ENCODE data around the gene IFI27.
"Not testable (repeated sequence)": the region's sequence is repeated elsewhere in the genome, so short reads cannot be mapped to it uniquely, and the experiment has no call there.

The IFI27 gene

GRCh38 chr14:94110552-94111181, at the start of gene IFI27:
Gene IFI27, plus strand, starts transcription at chr14:94110736.
- no peak for DNase-seq (ENCODE audit: low spot score)

- no peak for DNase-seq (ENCODE audit: low spot score)
Observed at GRCh38 chr14:94062344-94062940, 48.1 kb upstream of the IFI27 start.

DNA sequence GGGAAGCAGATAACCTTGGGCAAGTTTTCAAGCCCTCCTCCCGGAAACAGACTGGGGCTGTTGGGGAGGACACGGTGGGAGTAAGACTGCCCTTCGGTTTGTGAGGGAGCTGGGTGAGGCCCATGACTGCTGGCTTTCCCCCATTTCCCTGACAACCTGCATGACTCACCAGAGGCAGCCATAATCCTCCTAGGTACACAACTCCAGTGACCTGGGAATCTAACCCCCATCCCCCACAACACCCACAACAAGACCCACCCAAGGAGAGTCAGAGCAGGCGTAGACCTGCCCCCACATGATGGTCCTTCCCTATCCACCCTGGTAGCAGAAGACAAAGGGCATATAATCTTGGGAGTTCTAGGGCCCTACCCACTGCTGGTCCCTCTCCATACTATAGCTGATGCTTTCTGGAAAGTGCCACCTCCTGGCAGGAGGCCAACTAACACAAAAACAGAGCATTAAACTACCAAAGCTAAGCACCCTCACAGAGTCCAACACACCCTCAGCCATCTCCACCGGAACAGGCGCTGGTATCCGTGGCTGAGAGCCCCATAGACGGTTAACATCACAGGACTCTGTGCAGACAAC, 44.4 kb upstream of the IFI27 start:
- DNase-seq (ENCODE audit: low spot score), result no peak

- DNase-seq (ENCODE audit: low spot score), result not testable (repeated sequence)
Observed at GRCh38 chr14:94072076-94072475, 38.5 kb upstream of the IFI27 start.

GRCh38 chr14:94074534-94074933, 36.0 kb upstream of the IFI27 start:
- no peak for DNase-seq (ENCODE audit: low spot score)

- no peak for DNase-seq (ENCODE audit: low spot score)
Observed at GRCh38 chr14:94075008-94075407, 35.5 kb upstream of the IFI27 start.

DNA sequence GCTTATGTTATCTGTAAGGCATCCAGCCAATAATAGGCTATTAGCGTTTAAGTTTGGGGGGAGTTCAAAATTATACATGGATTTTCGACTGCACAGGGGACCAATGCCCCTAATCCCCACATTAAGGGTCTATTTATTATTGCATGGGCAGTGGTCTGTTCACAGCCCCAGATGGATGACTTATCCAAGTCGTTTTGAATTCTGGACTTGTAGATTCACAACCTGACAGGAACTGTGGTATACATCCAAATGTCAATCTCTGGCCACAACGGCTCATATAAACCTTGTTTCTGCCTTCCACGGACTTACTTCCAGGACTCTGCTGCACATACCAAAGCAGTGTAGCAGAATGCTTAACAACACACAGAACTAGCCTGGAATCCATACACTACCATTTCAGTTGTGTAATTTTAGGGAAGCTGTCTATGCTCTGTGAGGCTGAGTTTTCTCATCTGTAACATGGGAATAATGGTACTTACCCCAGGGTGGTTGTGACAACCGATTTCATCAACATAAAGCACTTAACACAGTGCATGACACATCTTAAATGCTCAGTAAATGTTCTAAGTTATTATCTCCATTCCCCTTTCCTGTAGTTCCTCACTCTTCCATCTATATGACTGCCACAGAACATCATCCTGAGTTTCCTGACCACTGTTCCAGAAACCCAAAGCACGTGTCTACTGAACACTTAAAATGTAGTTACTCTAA, 33.3 kb upstream of the IFI27 start:
- no peak for DNase-seq (ENCODE audit: low spot score)

GRCh38 chr14:94077823-94078222, 32.7 kb upstream of the IFI27 start:
- DNase-seq (ENCODE audit: low spot score), result no peak

DNA sequence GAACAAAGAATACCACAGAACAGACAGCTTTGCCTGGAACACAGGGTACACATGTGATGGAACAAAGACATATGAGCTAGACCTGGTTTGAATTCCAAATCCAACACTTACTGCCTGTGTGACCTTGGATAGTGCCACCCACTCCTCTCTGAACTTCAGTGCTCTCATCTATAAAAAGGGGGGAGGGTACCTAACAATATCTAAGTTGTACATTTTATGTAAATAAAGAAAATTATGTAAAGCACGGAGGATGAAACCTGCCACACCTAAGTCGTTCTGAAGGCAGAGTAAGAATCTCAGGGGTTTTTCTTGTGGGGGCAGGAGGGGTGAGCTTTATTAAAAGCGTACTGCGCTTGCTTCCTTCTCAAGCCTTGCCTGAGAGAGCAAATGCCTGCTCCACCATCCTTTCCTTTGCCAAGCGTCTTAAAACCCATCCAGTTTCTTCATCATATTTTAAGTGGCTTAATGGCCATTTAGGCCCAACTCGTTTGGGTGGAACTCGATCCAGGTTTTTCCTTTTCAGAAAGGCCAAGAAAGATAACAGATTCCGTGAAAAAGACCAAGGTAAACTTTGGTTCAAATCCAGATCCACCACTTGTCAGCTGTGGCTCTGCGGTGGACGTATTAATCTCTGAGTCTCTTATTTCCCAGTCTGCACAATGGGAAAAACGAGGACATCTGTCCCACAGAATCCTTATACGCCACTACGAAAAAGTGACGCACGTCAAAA, 30.5 kb upstream of the IFI27 start:
- DNase-seq (ENCODE audit: low spot score), result peak; percentile 40

- DNase-seq (ENCODE audit: low spot score), result peak; percentile 92
Observed at GRCh38 chr14:94080621-94081385, 29.7 kb upstream of the IFI27 start, which contains the start of the genes DDX24 and IFI27L1. Gene DDX24, minus strand, starts transcription at chr14:94081202. Its CDS starts 1,460 bp downstream, at chr14:94079742. Gene IFI27L1, plus strand, starts transcription at chr14:94081310. Its CDS starts 15,628 bp downstream, at chr14:94096938.

- DNase-seq (ENCODE audit: low spot score), result no peak
Observed at GRCh38 chr14:94081386-94081820, 29.1 kb upstream of the IFI27 start.

DNA sequence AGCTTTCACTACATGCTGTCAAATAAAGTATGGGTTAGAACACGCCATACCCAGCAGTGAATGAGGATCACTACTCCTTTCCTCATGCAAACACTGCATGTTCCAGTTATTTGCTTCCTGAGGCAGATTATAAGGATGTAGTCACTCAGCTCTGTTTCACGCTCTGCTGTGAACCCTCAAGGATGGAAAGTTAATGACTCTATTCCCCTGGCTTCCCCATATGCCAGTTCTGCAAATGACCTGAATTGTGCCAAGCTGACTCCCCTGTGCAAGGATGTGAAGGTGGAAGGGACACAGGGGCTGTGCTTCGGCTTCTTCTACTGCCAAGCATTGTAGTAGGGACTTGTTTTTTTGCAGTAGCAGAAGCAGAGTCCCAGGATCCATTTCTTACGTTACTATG, 22.6 kb upstream of the IFI27 start:
- DNase-seq (ENCODE audit: low spot score), result no peak

DNA sequence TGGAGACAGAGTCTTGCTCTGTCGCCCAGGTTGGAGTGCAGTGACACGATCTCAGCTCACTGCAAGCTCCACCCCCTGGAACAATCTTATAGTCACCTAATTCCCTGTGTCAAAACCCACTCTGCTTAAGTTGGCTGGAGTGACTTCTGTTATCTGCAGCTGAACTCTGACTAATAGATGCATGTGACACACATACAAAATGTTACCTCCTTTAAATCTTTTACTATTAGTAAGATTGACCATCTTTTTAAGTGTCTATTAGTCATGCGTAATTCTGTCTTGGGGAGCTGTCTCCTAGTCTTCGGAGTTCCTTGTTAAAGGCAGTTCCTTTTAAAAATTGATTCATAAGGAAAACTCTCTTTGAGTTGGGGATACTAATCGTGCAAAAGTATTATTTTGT, 22.0 kb upstream of the IFI27 start:
- no peak for DNase-seq (ENCODE audit: low spot score)

DNA sequence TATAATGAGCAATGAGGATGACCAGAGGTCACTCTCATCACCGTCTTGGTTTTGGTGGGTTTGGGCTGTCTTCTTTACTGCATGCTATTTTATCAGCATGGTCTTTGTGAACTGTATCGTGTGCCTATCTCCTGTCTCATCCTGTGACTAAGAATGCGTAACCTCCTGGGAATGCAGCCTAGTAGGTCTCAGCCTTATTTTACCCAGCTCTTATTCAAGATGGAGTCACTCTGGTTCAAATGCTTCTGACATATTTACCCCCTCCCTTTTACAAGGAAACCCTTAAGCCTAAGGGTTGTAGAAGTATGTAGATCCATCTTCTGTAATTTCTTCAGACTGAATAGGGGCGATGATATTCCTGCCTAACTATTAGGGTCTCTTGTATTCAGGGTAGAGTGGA, 21.1 kb upstream of the IFI27 start:
- no peak for DNase-seq (ENCODE audit: low spot score)

DNA sequence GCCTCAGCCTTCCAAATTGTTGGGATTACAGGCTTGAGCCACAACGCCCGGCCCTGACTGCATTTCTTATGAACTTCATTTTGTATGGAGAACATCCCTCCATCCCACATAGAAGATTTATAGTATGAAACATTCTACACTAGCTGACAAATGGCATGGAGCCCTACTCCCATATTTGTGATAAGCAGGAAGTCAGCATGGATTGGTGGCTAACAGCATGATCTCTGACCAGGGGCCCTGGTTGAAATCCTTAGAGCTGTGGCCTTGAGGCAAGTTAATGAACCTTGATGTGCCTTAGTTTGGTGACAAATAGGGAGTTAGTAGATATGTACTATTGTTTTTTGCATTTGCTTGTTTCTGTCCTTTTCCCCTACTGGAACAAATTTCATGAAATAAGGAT, 17.1 kb upstream of the IFI27 start:
- DNase-seq (ENCODE audit: low spot score), result no peak

DNA sequence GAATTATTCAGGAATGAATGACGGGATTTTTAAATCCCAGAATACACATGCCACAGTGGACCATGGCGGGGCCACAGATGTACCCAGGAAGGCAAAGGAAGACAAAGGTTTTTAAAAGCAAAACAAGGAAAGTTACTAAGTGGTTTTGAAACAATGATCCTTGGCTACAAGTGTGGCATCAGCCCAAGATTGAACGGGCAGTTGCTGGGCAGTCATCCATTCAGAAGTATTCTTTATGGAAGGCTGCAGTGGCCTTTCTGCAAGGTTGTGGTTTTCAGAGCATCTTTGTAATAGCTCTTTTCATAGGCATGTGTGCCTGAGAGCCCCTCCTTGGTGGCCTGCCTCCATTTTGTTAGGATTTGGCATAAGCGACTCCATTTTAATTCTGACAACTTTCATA, 13.4 kb upstream of the IFI27 start:
- no peak for DNase-seq (ENCODE audit: low spot score)

- no peak for DNase-seq (ENCODE audit: low spot score)
Observed at GRCh38 chr14:94098326-94098992, 12.1 kb upstream of the IFI27 start.

DNA sequence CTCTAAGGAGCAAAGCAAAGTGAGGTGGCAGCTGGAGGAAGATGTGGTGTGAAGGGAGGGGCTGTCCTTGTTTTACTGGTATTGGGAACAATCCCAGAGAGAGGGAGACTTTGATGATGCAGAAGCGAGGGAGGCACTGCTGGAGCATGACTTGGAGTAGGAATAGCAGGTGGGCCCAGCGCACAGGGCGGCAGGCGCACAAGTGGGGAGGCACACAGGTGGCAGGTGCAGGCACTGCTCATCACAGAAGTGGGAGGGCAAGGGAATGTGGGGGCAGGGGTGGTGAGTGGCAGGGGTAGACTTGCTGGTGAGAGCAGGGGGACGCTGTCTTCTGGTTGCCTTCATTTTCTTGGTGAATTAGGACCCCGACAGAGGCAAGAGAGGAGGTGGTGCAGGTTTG, 11.5 kb upstream of the IFI27 start:
- no peak for DNase-seq (ENCODE audit: low spot score)

- DNase-seq (ENCODE audit: low spot score), result no peak
Observed at GRCh38 chr14:94100847-94101246, 9.7 kb upstream of the IFI27 start.

- DNase-seq (ENCODE audit: low spot score), result no peak
Observed at GRCh38 chr14:94101748-94102147, 8.8 kb upstream of the IFI27 start.
